IPS DF 6.9 (cell line): ENCODE measurements around the gene DBR1.

Source experiments
- DNase-seq: peaks from one replicate; pipeline ENCODE4 v3.0.0-alpha.2; 2013; ENCODE audit warnings: low read depth, low spot score
- H3K27ac ChIP-seq: one replicate; pipeline ENCODE4 v1.5.1; 2013; ENCODE audit warnings: low read length, control low read depth
- H3K27me3 ChIP-seq: 2 replicates; pipeline ENCODE4 v1.6.1; 2013; ENCODE audit warnings: mild to moderate bottlenecking, low read length; ENCODE audit not compliant: control insufficient read depth, insufficient read depth
- H3K36me3 ChIP-seq: 2 replicates; pipeline ENCODE4 v1.6.1; 2013; ENCODE audit warnings: low read length; ENCODE audit not compliant: control insufficient read depth, insufficient read depth
- H3K4me1 ChIP-seq: 2 replicates; pipeline ENCODE4 v1.6.1; 2013; ENCODE audit warnings: low read length; ENCODE audit not compliant: control insufficient read depth, insufficient read depth
- H3K4me3 ChIP-seq: 2 replicates; pipeline ENCODE4 v1.5.1; 2013; ENCODE audit warnings: mild to moderate bottlenecking, low read length
- H3K9me3 ChIP-seq: 2 replicates; pipeline ENCODE4 v1.6.1; 2013; ENCODE audit warnings: low read length, inconsistent platforms; ENCODE audit not compliant: control insufficient read depth, insufficient read depth
- WGBS: extraction: QIAGEN DNeasy Blood & Tissue Kit; methylation state at CpG from one replicate; pipeline ENCODE4 v1.1.7; 2013; ENCODE audit warnings: mixed read lengths, missing lambda C conversion rate; ENCODE audit not compliant: insufficient read length, insufficient coverage; 5-methylcytosine and 5-hydroxymethylcytosine counted together

Gene DBR1

GRCh38 chr3:138187296-138188012, 12.7 kb upstream of the DBR1 start, which contains the start of gene ARMC8:
Gene ARMC8, plus strand, starts transcription at chr3:138187301. Its CDS starts 254 bp downstream, at chr3:138187555.
- Histone ChIP-seq H3K4me1 (no peaks in the 10 kb centered on the region; the same call in 1 of the 2 replicates), H3K27ac (no peak within 1 kb of the TSS), H3K36me3 (peaks cover under 1% of the 10 kb centered on the region; the same call in 1 of the 2 replicates), H3K27me3 (no peaks in the 10 kb centered on the region), H3K9me3 (no peaks in the 10 kb centered on the region), H3K4me3 (peak within 1 kb of the TSS; percentile 74)
- WGBS = no CpG with 5 or more reads among the region's 59 CpGs
- no peak for DNase-seq

GRCh38 chr3:138186803-138187295, 12.1 kb upstream of the DBR1 start:
- no peaks in the 10 kb centered on the region for H3K27me3 ChIP-seq
- H3K27ac ChIP-seq = no peak overlapping the region
- no peaks in the 10 kb centered on the region for H3K9me3 ChIP-seq
- no peaks in the 10 kb centered on the region for H3K36me3 ChIP-seq
- H3K4me1 ChIP-seq = no peaks in the 10 kb centered on the region; the same call in 1 of the 2 replicates
- no peak for DNase-seq
- WGBS = no CpG with 5 or more reads among the region's 25 CpGs
- peak overlapping the region; percentile 74; the same call in 1 of the 2 replicates for H3K4me3 ChIP-seq

GRCh38 chr3:138186221-138186620, 11.5 kb upstream of the DBR1 start:
- Histone ChIP-seq H3K4me1 (no peaks in the 10 kb centered on the region; the same call in 1 of the 2 replicates), H3K4me3 (no peak overlapping the region), H3K27ac (no peak overlapping the region), H3K9me3 (no peaks in the 10 kb centered on the region), H3K27me3 (no peaks in the 10 kb centered on the region), H3K36me3 (no peaks in the 10 kb centered on the region)
- no CpG with 5 or more reads among the region's 2 CpGs for WGBS
- no peak for DNase-seq

- H3K4me1 ChIP-seq = no peaks in the 10 kb centered on the region; the same call in 1 of the 2 replicates
- no peak overlapping the region for H3K4me3 ChIP-seq
- H3K9me3 ChIP-seq = no peaks in the 10 kb centered on the region
- H3K36me3 ChIP-seq = no peaks in the 10 kb centered on the region
- WGBS = no CpG with 5 or more reads among the region's 3 CpGs
- H3K27ac ChIP-seq = no peak overlapping the region
- H3K27me3 ChIP-seq = no peaks in the 10 kb centered on the region
- DNase-seq = no peak
These were observed 10.3 kb upstream of the DBR1 start for GRCh38 chr3:138184994-138185393.

- Histone ChIP-seq H3K27me3 (no peaks in the 10 kb centered on the region), H3K4me3 (no peak overlapping the region), H3K27ac (no peak overlapping the region), H3K9me3 (no peaks in the 10 kb centered on the region), H3K4me1 (no peaks in the 10 kb centered on the region), H3K36me3 (no peaks in the 10 kb centered on the region)
- no peak for DNase-seq
- WGBS = no CpG with 5 or more reads among the region's 2 CpGs
These were observed 5.8 kb upstream of the DBR1 start for GRCh38 chr3:138180375-138181029.

GRCh38 chr3:138173769-138174420, 826 bp downstream of the DBR1 start:
- no CpG with 5 or more reads among the region's 13 CpGs for WGBS
- no peak for DNase-seq
- H3K4me1 ChIP-seq = no peaks in the 10 kb centered on the region
- H3K27ac ChIP-seq = no peak overlapping the region
- peak overlapping the region; percentile 73; the same call in 1 of the 2 replicates for H3K4me3 ChIP-seq
- H3K36me3 ChIP-seq = peaks cover 2% of the 10 kb centered on the region; the same call in 1 of the 2 replicates
- no peaks in the 10 kb centered on the region for H3K9me3 ChIP-seq
- no peaks in the 10 kb centered on the region for H3K27me3 ChIP-seq

GRCh38 chr3:138172625-138173024, 2.1 kb downstream of the DBR1 start:
- Histone ChIP-seq H3K27ac (no peak overlapping the region), H3K36me3 (peaks cover 3% of the 10 kb centered on the region; the same call in 1 of the 2 replicates), H3K27me3 (no peaks in the 10 kb centered on the region), H3K4me3 (no peak overlapping the region), H3K9me3 (no peaks in the 10 kb centered on the region), H3K4me1 (no peaks in the 10 kb centered on the region)
- no peak for DNase-seq
- no CpG with 5 or more reads among the region's 2 CpGs for WGBS

- peaks cover 12% of the 10 kb centered on the region for H3K36me3 ChIP-seq
- WGBS = no CpG with 5 or more reads among the region's 2 CpGs
These were observed 9.7 kb downstream of the DBR1 start for GRCh38 chr3:138165061-138165460.

GRCh38 chr3:138157743-138158142, 17.0 kb downstream of the DBR1 start:
- Histone ChIP-seq H3K9me3 (no peaks in the 10 kb centered on the region), H3K27me3 (no peaks in the 10 kb centered on the region), H3K4me3 (no peak overlapping the region), H3K4me1 (no peaks in the 10 kb centered on the region; the same call in 1 of the 2 replicates), H3K27ac (no peak overlapping the region), H3K36me3 (peaks cover under 1% of the 10 kb centered on the region; the same call in 1 of the 2 replicates)
- DNase-seq = no peak
- WGBS = no CpG with 5 or more reads among the region's 4 CpGs

More at GRCh38 chr3:138165061-138165460, 9.7 kb downstream of the DBR1 start:
- no peak for DNase-seq
- H3K4me3 ChIP-seq = no peak overlapping the region
- no peak overlapping the region for H3K27ac ChIP-seq
- H3K27me3 ChIP-seq = no peaks in the 10 kb centered on the region
- H3K9me3 ChIP-seq = no peaks in the 10 kb centered on the region
- no peaks in the 10 kb centered on the region; the same call in 1 of the 2 replicates for H3K4me1 ChIP-seq

- Histone ChIP-seq H3K4me3 (no peak overlapping the region), H3K36me3 (no peaks in the 10 kb centered on the region), H3K27me3 (no peaks in the 10 kb centered on the region)
These were observed 20.2 kb downstream of the DBR1 start for GRCh38 chr3:138154534-138154933.

More at GRCh38 chr3:138154534-138154933, 20.2 kb downstream of the DBR1 start:
- no peak for DNase-seq
- H3K4me1 ChIP-seq = no peaks in the 10 kb centered on the region
- H3K27ac ChIP-seq = no peak overlapping the region
- H3K9me3 ChIP-seq = no peaks in the 10 kb centered on the region
